Gastrocnemius medialis (tissue), 4 donors: ENCODE measurements around the gene PTPRM. TPM values are rescaled to one million over a fixed set of nuclear protein-coding genes. Genes with fewer than 3 reads are reported as not detected.

Experiments
- ATAC-seq, 2 donors: fragments of 150-250 bp; one replicate each; pipeline ENCODE4 v1.9.1; 2016
- DNase-seq, 2 donors: peaks; one replicate each; pipeline ENCODE4 v3.0.0-alpha.2; 2019
- H3K27ac ChIP-seq, 4 donors: fragments of 200-600 bp; sonication (generic); 1 replicate in 1 of 4; 2 replicates in 3 of 4; pipeline ENCODE4 v1.5.1; 2016 to 2018; ENCODE audit warnings: mild to moderate bottlenecking in 2 of 4, moderate library complexity in 1 of 4
- H3K27me3 ChIP-seq, 3 donors: fragments of 200-600 bp; sonication (generic) in 2 of 3; 1 replicate in 1 of 3; 2 replicates in 2 of 3; pipeline versions ENCODE4 v1.5.1 to v1.6.0; 2016 to 2019; ENCODE audit warnings: mild to moderate bottlenecking in 1 of 3, moderate library complexity in 1 of 3
- H3K36me3 ChIP-seq, 2 donors: fragments of 200-600 bp; sonication (generic) in 1 of 2; one replicate each; pipeline ENCODE4 v1.5.1; 2017 to 2018
- H3K4me1 ChIP-seq, 2 donors: fragments of 200-600 bp; sonication (generic) in 1 of 2; one replicate each; pipeline ENCODE4 v1.5.1; 2016 to 2017; ENCODE audit warnings: mild to moderate bottlenecking in 2 of 2
- H3K4me3 ChIP-seq, 4 donors: fragments of 200-600 bp; sonication (generic) in 3 of 4; 1 replicate in 1 of 4; 2 replicates in 3 of 4; pipeline ENCODE4 v1.5.1; 2016 to 2019; ENCODE audit warnings: mild to moderate bottlenecking in 2 of 4
- H3K9me3 ChIP-seq, 3 donors: fragments of 200-600 bp; sonication (generic) in 2 of 3; 1 replicate in 1 of 3; 2 replicates in 2 of 3; pipeline ENCODE4 v1.5.1; 2016 to 2019
- POLR2A ChIP-seq, 2 donors: fragments of 450-650 bp; IDR thresholded peaks; one replicate each; pipeline ENCODE4 v1.6.1; 2017; ENCODE audit warnings: antibody characterized with exemption in 2 of 2, mild to moderate bottlenecking in 2 of 2, moderate library complexity in 2 of 2
- in situ Hi-C, 4 donors: fragments of 200-750 bp; cut with MboI; loops; one replicate each; pipeline versions ENCODE4 v1.15.0 to v1.8.0; 2017; ENCODE audit warnings: low sequenced_read_pairs in 4 of 4
- intact Hi-C: fragments of 100-400 bp; cut with DNase I; formaldehyde crosslinking; loops from one replicate; pipeline ENCODE4 v1.15.1; 2023; ENCODE audit warnings: low total_unique reads
- total RNA-seq, 4 donors: library from RNA; depleted of rRNA; stranded (reverse); fragments of >200 nt; gene quantifications; one replicate each; pipeline versions ENCODE4 v1.1.0 to v1.2.3, GENCODE V29; 2016
- TF ChIP-seq, protein P1 (sequence below), 5 experiments: fragments of 450-650 bp in 3 of 5; fragments of 200-600 bp in 2 of 5; sonication (generic) in 2 of 5; IDR thresholded peaks in 4 of 5; conservative IDR thresholded peaks in 1 of 5; 1 replicate in 4 of 5; 2 replicates in 1 of 5; pipeline ENCODE4 v1.5.1; 2016 to 2019; ENCODE audit warnings: antibody characterized with exemption in 5 of 5, mild to moderate bottlenecking in 3 of 5, moderate library complexity in 3 of 5

The PTPRM gene
- total RNA-seq, 4 donors from 2014 or later, result 52.6 to 79.3 (median 63.8) TPM

DNA sequence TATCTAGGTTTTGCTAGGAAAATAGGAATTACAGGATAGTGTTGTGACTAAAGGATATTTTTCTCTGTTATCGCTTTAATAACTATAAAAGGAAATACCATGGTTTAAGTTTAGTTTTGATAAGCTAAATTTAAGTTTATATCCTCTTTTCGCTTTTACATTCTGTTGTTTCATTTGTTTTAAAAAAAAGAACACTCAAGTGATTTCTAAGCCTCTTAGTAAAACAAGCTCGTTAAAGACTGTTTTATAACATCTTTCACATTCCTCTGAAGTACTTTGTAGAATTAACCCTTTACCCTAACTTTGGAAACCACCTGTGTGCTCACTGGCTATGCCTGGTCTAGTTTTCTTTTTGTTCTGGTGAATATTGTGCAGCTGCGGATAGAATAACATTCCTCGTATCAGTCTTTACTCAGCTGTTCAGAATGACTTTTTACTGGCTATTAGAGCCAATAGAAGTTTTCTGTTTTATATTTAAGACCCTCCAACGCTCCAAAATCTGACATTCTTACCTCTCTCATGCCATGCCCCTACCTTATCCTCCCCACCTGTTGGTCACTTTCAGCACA is 183.1 kb downstream of the PTPRM start:
- Histone ChIP-seq H3K4me3 (no peak overlapping the region), H3K4me1 (peaks cover 51 to 68% of the 10 kb centered on the region in 2 donors), H3K27me3 (no peaks in the 10 kb centered on the region), H3K27ac (peak overlapping the region in 2 of 4 donors; percentile 48 to 60), H3K9me3 (no peaks in the 10 kb centered on the region), H3K36me3 (no peaks in the 10 kb centered on the region)
- DNase-seq, result no peak
- no peak for ATAC-seq
- TF ChIP-seq, protein P1, sequence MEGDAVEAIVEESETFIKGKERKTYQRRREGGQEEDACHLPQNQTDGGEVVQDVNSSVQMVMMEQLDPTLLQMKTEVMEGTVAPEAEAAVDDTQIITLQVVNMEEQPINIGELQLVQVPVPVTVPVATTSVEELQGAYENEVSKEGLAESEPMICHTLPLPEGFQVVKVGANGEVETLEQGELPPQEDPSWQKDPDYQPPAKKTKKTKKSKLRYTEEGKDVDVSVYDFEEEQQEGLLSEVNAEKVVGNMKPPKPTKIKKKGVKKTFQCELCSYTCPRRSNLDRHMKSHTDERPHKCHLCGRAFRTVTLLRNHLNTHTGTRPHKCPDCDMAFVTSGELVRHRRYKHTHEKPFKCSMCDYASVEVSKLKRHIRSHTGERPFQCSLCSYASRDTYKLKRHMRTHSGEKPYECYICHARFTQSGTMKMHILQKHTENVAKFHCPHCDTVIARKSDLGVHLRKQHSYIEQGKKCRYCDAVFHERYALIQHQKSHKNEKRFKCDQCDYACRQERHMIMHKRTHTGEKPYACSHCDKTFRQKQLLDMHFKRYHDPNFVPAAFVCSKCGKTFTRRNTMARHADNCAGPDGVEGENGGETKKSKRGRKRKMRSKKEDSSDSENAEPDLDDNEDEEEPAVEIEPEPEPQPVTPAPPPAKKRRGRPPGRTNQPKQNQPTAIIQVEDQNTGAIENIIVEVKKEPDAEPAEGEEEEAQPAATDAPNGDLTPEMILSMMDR (IDR thresholded peaks at IDR 0.05 in 4 of 5, conservative IDR thresholded peaks at IDR 0.05 in 1 of 5), result no peak
- TF ChIP-seq POLR2A (IDR thresholded peaks at IDR 0.05), result no peak
- in situ Hi-C loops (no loop called here), intact Hi-C loops (loop anchor here (5.0 to 10.0 kb wide), 3 partner anchors 183 to 1205 kb away; partner anchors contain the start of gene PTPRM)

DNA sequence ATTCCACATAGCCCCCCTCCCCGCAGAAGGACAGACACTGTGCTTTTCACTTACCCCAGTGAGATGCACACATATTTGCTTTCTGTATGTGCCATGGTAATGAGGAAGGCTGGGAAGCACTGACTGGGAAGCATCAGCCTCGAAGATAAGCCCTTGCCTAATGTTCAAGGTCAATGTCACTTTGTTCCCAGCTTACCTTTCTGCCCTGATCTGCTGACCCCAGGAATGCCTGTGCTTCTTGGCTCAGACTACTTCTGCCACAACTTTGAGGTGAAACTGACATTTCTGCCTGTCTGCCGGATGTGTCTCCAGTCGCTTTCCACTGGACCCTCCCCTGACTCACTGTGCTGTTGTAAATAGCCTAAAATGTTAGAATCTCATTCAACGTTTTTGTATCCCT is 183.8 kb downstream of the PTPRM start:
- H3K36me3 ChIP-seq, result no peaks in the 10 kb centered on the region
- ATAC-seq, result no peak
- TF ChIP-seq, protein P1 (IDR thresholded peaks at IDR 0.05 in 4 of 5, conservative IDR thresholded peaks at IDR 0.05 in 1 of 5), result no peak
- no peak for TF ChIP-seq POLR2A (IDR thresholded peaks at IDR 0.05)
- H3K4me1 ChIP-seq, result peaks cover 56 to 75% of the 10 kb centered on the region in 2 donors
- intact Hi-C loops, result loop anchor here (5.0 to 10.0 kb wide), 3 partner anchors 184 to 1204 kb away; partner anchors contain the start of gene PTPRM
- no peaks in the 10 kb centered on the region for H3K27me3 ChIP-seq
- in situ Hi-C loops, result no loop called here
- H3K27ac ChIP-seq, result no peak overlapping the region
- H3K9me3 ChIP-seq, result no peaks in the 10 kb centered on the region
- no peak for DNase-seq
- H3K4me3 ChIP-seq, result no peak overlapping the region

DNA sequence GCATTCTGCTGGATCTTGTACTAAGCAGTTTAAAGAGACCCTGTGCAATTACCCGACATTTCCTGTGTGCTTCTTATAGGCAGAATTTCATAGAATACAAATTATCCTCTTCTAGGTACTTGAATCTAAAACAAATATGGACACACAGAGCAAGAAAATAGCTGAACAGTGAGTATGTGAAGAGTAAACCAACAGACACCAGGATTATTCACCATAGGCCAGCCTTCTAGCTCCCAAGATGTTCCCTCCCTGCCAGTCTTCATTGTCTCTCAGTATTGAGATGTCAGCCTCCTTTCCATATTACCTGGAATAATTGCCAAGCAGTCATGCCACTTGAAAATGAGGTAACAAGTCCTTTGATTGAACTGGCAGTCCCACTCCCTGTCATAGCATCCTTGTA is 187.1 kb downstream of the PTPRM start:
- intact Hi-C loops (loop anchor here (5.0 to 10.0 kb wide), 3 partner anchors 187 to 1201 kb away; partner anchors contain the start of gene PTPRM), in situ Hi-C loops (no loop called here)
- H3K27me3 ChIP-seq, result no peaks in the 10 kb centered on the region
- H3K4me3 ChIP-seq, result no peak overlapping the region
- peaks cover 46 to 76% of the 10 kb centered on the region in 2 donors for H3K4me1 ChIP-seq
- DNase-seq (no peak), ATAC-seq (no peak)
- no peaks in the 10 kb centered on the region for H3K36me3 ChIP-seq
- no peaks in the 10 kb centered on the region for H3K9me3 ChIP-seq
- H3K27ac ChIP-seq, result peak overlapping the region in 1 of 4 donors; percentile 39
- TF ChIP-seq, protein P1 (IDR thresholded peaks at IDR 0.05 in 4 of 5, conservative IDR thresholded peaks at IDR 0.05 in 1 of 5), result no peak
- TF ChIP-seq POLR2A (IDR thresholded peaks at IDR 0.05), result no peak

DNA sequence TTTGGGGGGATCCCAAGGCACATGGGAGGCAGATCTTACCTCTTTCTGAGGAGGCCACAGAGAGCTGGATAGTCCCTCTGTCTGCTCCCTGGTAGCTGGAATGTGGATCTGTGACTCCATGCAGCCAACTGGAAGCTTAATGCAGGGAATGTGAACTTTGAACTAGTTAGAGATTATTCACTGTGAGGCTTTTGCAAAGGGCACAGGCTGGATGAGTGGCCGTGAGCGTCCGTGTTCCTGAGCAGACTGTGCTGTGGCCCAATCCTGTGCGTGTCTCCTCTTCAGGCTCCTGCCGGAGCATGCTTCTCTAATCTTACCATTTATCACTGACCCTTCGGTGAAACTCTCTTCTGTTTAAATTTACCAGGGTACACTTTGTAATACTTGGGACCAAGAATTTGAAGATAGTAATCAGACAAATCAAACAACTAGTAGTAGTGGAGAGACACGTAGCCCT is 187.6 kb downstream of the PTPRM start:
- Histone ChIP-seq H3K36me3 (no peaks in the 10 kb centered on the region), H3K4me3 (no peak overlapping the region), H3K27me3 (no peaks in the 10 kb centered on the region), H3K9me3 (no peaks in the 10 kb centered on the region), H3K4me1 (peaks cover 45 to 76% of the 10 kb centered on the region in 2 donors), H3K27ac (peak overlapping the region in 2 of 4 donors; percentile 21 to 39)
- in situ Hi-C loops (no loop called here), intact Hi-C loops (loop anchor here (5.0 to 10.0 kb wide), 3 partner anchors 187 to 1200 kb away; partner anchors contain the start of gene PTPRM)
- DNase-seq, result no peak
- ATAC-seq, result peak in 1 of 2 donors; percentile 18
- no peak for TF ChIP-seq POLR2A (IDR thresholded peaks at IDR 0.05)

DNA sequence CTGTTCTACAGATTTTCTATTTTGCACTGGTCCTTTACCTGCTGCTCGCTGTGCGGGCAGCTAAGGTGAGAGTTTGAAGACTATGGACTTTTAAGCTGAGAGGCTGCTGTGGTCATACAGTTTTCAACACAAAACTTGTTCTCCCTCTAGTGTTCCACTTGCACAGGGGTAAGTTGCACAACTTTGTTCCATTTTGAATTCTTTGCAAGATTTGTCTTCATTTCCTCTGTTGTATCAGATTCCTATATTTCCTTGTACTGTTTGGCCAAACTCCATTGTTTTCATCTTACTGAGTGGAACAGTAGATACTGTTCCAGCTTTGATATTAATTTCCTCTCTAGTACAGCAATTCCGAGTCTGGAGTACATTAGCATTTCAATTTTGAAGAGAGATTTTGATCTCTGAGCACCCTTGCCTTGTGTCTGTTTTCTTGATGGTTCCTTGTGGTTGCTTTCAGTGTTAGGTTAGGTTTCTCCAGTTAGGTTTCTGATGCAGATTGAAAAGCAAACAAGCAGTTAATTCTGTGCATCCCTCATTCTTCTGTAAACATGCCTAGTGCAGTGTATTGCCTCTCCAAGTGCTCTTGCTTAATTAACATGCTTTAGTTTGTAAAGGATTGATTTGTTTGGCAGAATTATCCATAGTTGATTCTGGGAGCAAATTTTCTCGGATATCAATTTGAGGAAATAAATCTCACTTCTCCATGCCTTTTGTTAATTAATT is 188.8 kb downstream of the PTPRM start:
- Histone ChIP-seq H3K36me3 (no peaks in the 10 kb centered on the region), H3K4me3 (no peak overlapping the region), H3K27me3 (no peaks in the 10 kb centered on the region), H3K9me3 (no peaks in the 10 kb centered on the region), H3K4me1 (peaks cover 52 to 70% of the 10 kb centered on the region in 2 donors), H3K27ac (peak overlapping the region in 1 of 4 donors; percentile 21)
- TF ChIP-seq, protein P1 (IDR thresholded peaks at IDR 0.05 in 4 of 5, conservative IDR thresholded peaks at IDR 0.05 in 1 of 5), result peak in 3 of 5 experiments; percentile 19 to 41 (median 37)
- TF ChIP-seq POLR2A (IDR thresholded peaks at IDR 0.05), result no peak
- ATAC-seq (peak; percentile 59 to 76), DNase-seq (no peak)
- intact Hi-C loops, result loop anchor here (10.0 kb wide), 2 partner anchors 481 to 1199 kb away; no protein-coding TSS in a partner anchor
- in situ Hi-C loops, result no loop called here
